Muscle layer of colon (tissue), 2 donors: ENCODE results near the gene CDC73.
A peak's percentile ranks its signal among the peaks of the same experiment; 100 is the strongest.

Experiments
- H3K27ac ChIP-seq: one replicate; pipeline ENCODE4 v1.7.0; 2013; ENCODE audit warnings: low read depth, mild to moderate bottlenecking, low read length, moderate library complexity
- H3K27me3 ChIP-seq, 2 donors: one replicate each; pipeline ENCODE4 v1.7.0; 2013; ENCODE audit warnings: low read length in 2 of 2, mild to moderate bottlenecking in 2 of 2; ENCODE audit not compliant: insufficient read depth in 2 of 2, control insufficient read depth in 1 of 2
- H3K36me3 ChIP-seq: one replicate; pipeline ENCODE4 v1.7.0; 2013; ENCODE audit warnings: mild to moderate bottlenecking, low read length; ENCODE audit not compliant: insufficient read depth
- H3K4me1 ChIP-seq: one replicate; pipeline ENCODE4 v1.7.0; 2013; ENCODE audit warnings: mild to moderate bottlenecking, low read length; ENCODE audit not compliant: insufficient read depth
- H3K4me3 ChIP-seq, 2 donors: one replicate each; pipeline ENCODE4 v1.7.0; 2013; ENCODE audit warnings: low read length in 2 of 2, low read depth in 1 of 2, mild to moderate bottlenecking in 1 of 2, moderate library complexity in 1 of 2
- H3K9ac ChIP-seq: one replicate; pipeline ENCODE4 v1.7.0; 2013; ENCODE audit warnings: low read length
- H3K9me3 ChIP-seq: one replicate; pipeline ENCODE4 v1.7.0; 2013; ENCODE audit warnings: mild to moderate bottlenecking, low read length
- donor health status: abdominal sarcoma.
- donor health status: Adenocarcinoma of cecum.

CDC73 gene

DNA sequence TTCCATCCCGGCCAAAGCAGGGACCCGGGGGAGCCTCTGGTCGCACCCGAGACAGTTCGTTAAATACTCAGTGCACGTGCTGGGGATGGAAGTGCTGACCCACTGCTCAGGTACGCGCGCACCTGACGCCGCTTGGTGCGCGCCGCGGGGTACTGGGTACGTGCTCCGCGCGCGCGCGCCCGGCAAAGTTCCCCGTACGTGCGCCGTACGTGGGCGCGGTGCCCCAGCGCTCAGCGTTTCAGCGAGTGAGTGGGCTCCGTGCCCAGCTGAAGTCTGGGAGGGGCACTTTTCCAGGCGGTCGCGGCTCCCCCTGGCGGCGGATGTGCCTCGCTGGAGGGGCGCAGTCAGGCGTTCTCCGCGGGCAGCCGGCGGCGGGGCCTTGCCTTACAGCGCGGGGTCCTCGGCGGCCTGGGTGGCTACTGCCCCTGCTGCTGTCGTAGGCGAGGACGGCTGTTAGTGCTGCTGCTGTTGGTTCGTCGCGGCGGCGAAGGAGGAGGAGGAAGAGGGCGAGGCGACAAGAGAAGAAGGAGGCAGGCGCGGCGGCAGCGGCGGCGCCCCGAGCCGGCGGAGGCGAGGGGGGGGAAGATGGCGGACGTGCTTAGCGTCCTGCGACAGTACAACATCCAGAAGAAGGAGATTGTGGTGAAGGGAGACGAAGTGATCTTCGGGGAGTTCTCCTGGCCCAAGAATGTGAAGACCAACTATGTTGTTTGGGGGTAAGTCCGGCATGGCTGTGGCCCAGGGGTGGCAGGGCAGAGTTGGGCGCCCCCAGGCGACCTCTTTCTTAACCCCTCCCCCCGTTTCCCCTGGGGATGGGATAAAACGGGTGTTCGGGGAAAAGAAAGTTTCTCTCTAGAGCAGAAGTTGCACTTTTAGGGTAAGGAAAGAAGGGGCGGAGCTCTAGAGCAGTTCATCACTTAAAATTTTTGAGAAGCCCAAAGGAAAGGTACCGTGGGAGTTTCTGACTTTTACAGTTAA is at the start of gene CDC73:
Gene CDC73 (plus strand): TSS at position 416 of the 978 bp plus-strand sequence. CDS start 170 bp downstream, at position 586.
- Histone ChIP-seq H3K4me1 (peaks cover 27% of the 10 kb centered on the region), H3K9me3 (no peaks in the 10 kb centered on the region), H3K4me3 (peak within 1 kb of the TSS; percentile 70 to 99), H3K9ac (peak within 1 kb of the TSS; percentile 98), H3K27me3 (no peaks in the 10 kb centered on the region), H3K27ac (peak within 1 kb of the TSS; percentile 98), H3K36me3 (no peaks in the 10 kb centered on the region)

DNA sequence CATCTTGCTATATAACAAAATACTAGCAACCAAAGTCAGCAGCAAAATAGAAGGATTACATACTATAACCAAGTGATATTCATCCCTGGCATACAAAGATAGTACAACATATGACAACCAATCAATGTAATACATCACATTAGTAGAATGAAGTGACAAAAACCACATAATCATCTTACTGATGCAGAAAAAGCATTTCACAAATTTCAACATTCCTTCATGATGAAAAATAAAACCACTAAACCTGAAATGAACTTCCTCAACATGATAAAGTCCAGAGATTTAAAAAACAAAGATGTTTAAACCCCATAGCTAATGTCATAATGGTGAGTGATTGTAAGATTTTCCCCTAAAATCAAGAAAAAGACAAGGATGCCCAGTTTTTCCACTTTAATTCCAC is 43.8 kb upstream of the CDC73 start:
- no peak overlapping the region for H3K4me3 ChIP-seq
- no peaks in the 10 kb centered on the region for H3K4me1 ChIP-seq
- no peaks in the 10 kb centered on the region for H3K9me3 ChIP-seq
- no peak overlapping the region for H3K27ac ChIP-seq
- no peaks in the 10 kb centered on the region for H3K27me3 ChIP-seq
- H3K9ac ChIP-seq = no peak overlapping the region
- peaks cover 34% of the 10 kb centered on the region for H3K36me3 ChIP-seq

DNA sequence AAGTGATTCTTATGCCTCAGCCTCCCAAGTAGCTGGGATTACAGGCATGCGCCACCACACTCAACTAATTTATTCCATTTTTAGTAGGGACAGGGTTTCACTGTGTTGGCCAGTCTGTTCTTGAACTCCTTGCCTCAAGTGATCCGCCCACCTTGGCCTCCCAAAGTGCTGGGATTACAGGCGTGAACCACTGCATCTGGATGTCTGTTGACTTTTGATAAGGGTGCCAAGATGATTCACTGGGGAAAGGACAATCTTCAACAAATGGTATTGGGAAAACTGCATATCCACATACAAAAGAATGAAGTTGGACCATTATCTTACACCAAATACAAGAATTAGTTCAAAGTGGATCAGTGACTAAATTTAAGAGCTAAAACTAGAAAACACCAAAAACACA is 42.6 kb upstream of the CDC73 start:
- H3K4me1 ChIP-seq = no peaks in the 10 kb centered on the region
- peaks cover 46% of the 10 kb centered on the region for H3K36me3 ChIP-seq

DNA sequence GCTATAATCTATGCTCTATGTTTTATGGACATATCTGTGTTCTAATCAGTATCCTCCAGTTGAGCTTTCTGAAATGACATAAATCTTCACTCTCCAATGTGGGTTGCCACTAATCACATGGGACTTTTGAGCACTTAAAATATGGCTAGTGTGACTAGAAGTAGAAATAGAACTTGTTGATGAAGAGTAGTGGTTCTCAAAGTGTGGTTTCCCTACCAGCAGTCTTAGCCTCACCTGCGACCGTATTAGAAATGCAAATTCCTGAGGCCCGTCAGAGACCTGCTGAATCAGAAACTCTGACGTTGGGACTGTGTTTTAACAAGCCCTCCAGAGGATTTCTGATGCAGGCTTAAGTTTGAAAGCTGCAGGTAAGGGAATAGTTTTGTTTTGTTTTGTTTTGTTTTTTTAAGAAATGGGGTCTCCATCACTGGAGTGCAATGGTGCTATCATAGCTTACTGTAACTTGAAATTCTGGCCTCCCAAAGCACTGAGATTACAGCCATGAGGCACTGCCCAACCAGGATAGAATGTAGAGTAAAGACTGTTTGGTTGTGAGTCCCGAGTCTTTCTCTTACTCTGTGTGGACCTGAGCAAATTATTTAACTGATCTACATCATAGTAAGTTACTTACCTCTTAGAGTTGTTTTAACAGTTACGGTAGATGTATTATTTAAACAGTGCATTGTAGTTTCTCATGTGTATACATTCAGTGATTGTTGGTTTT is 38.3 kb upstream of the CDC73 start:
- Histone ChIP-seq H3K4me1 (no peaks in the 10 kb centered on the region), H3K27ac (no peak overlapping the region), H3K27me3 (no peaks in the 10 kb centered on the region), H3K36me3 (peaks cover 43% of the 10 kb centered on the region), H3K4me3 (no peak overlapping the region), H3K9me3 (no peaks in the 10 kb centered on the region), H3K9ac (no peak overlapping the region)

More for the DNA sequence above, 42.6 kb upstream of the CDC73 start:
- Histone ChIP-seq H3K27me3 (no peaks in the 10 kb centered on the region), H3K9ac (no peak overlapping the region), H3K9me3 (no peaks in the 10 kb centered on the region), H3K4me3 (no peak overlapping the region), H3K27ac (no peak overlapping the region)

DNA sequence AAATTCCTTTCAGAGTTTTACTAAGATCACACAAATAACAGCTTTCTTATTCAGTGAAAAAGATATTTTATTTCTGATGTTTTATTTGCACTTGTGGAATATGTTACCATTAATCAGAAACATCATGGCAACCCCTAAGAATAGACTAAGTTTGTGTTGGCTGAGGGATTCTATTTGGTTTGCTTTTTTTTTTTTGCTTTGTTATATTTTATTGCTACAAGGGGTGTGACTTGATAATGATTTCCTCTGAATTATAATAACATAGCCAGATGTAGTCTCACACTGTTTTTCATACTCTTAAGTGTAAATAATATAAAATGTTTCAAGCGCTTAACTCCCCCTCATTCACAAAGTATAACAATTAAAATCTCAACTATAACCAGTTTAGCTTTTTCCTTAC is 36.6 kb upstream of the CDC73 start:
- no peaks in the 10 kb centered on the region for H3K4me1 ChIP-seq
- no peaks in the 10 kb centered on the region for H3K27me3 ChIP-seq
- no peaks in the 10 kb centered on the region for H3K9me3 ChIP-seq
- H3K27ac ChIP-seq = no peak overlapping the region
- H3K4me3 ChIP-seq = no peak overlapping the region
- H3K9ac ChIP-seq = no peak overlapping the region
- peaks cover 36% of the 10 kb centered on the region for H3K36me3 ChIP-seq

DNA sequence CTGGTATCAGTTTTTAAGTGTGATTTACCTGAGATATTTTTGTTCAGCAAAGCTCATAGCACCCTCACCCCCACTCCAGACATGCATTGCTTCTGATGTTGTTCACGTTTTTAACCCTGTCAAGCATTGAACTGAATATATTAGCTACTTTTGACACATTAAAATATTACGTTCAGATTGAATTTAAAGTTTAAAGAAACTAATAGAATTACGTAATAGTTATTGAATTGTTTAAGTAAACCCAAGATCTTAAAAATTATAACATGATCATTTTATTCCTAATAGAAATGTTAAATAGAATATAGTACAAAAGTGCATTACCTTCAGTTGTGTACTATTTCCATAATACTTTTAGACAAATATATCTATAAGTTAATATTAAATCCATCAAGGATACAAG is 35.5 kb upstream of the CDC73 start:
- Histone ChIP-seq H3K36me3 (peaks cover 36% of the 10 kb centered on the region), H3K9ac (no peak overlapping the region), H3K4me3 (no peak overlapping the region), H3K27me3 (no peaks in the 10 kb centered on the region), H3K9me3 (no peaks in the 10 kb centered on the region), H3K4me1 (no peaks in the 10 kb centered on the region), H3K27ac (no peak overlapping the region)

DNA sequence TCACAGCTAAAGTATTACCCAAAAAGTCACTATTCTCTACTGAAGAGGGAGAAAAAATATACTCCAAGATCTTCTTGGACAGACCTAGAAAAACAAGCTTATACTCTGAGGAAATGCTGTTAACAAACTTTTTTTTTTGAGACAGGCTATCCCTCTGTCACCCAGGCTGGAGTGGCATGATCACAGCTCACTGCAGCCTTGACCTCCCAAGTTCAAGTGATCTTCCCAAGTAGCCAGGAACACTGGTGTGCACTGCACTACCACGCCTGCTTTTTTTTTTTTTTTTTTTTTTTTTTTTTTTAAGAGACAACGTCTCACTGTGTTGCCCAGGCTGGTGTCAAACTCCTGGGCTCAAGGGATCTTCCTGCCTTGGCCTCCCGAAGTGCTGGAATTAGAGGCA is 33.9 kb upstream of the CDC73 start:
- Histone ChIP-seq H3K4me3 (no peak overlapping the region), H3K4me1 (no peaks in the 10 kb centered on the region), H3K9ac (no peak overlapping the region), H3K27ac (no peak overlapping the region), H3K36me3 (peaks cover 25% of the 10 kb centered on the region), H3K9me3 (no peaks in the 10 kb centered on the region), H3K27me3 (no peaks in the 10 kb centered on the region)

DNA sequence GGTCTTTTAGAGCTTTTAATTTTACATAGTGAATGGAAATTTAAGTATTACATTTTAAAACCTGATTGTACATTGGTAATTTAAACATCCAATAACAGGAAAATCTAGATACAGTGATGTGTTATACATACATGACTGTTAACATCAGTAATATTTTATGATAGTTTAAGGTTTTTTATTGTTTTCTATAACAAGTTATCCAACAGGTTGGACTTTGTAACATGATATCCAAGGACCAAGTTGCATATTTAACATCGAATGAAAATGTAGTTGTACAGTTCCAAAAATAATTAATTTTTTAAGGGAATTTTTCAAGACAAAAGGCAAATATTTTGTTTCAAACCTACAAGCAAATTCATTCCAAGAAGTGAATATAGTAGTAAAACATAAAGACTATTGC is 31.0 kb upstream of the CDC73 start:
- Histone ChIP-seq H3K36me3 (peaks cover 15% of the 10 kb centered on the region), H3K27ac (no peak overlapping the region)

DNA sequence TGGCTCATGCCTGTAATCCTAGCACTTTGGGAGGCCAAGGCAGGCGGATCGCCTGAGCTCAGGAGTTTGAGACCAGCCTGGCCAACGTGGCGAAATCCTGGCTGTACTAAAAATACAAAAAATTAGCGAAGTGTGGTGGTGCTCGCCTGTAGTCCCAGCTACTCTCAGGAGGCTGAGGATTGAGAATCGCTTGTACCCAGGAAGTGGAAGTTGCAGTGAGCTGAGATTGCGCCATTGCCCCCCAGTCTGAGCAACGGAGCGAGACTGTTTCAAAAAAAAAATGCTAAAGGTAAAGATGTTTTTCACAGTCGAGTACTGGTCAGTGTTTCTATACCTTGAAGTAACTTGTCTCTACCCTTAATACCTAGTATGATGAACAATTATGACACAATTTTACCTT is 27.7 kb upstream of the CDC73 start:
- H3K9me3 ChIP-seq = no peaks in the 10 kb centered on the region
- H3K27me3 ChIP-seq = no peaks in the 10 kb centered on the region
- H3K9ac ChIP-seq = no peak overlapping the region
- no peak overlapping the region for H3K27ac ChIP-seq
- peaks cover 39% of the 10 kb centered on the region for H3K36me3 ChIP-seq
- no peaks in the 10 kb centered on the region for H3K4me1 ChIP-seq
- no peak overlapping the region for H3K4me3 ChIP-seq

More for the DNA sequence above, 31.0 kb upstream of the CDC73 start:
- Histone ChIP-seq H3K9ac (no peak overlapping the region), H3K27me3 (no peaks in the 10 kb centered on the region), H3K4me1 (no peaks in the 10 kb centered on the region), H3K4me3 (no peak overlapping the region), H3K9me3 (no peaks in the 10 kb centered on the region)

DNA sequence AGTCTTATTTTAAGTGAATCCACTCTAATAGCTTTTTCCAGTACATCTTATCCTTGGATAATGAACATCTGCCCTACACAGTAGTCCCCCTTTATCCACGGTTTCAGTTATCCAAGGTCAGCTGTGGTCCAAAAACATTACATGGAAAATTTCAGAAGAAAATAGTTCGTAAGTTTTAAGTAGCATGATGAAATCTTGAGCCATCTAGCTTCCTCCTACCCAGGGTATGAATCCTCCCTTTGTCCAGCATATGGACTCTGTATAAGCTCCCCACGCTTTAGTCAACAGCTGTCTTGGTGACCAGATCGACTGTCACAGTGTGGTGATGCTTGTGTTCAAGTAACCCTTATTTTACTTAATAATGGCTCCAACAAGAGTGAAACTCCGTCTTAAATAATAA is 19.2 kb upstream of the CDC73 start:
- Histone ChIP-seq H3K36me3 (peaks cover 25% of the 10 kb centered on the region), H3K27me3 (no peaks in the 10 kb centered on the region), H3K4me3 (no peak overlapping the region), H3K27ac (no peak overlapping the region), H3K9ac (no peak overlapping the region), H3K9me3 (no peaks in the 10 kb centered on the region), H3K4me1 (peaks cover 18% of the 10 kb centered on the region)

DNA sequence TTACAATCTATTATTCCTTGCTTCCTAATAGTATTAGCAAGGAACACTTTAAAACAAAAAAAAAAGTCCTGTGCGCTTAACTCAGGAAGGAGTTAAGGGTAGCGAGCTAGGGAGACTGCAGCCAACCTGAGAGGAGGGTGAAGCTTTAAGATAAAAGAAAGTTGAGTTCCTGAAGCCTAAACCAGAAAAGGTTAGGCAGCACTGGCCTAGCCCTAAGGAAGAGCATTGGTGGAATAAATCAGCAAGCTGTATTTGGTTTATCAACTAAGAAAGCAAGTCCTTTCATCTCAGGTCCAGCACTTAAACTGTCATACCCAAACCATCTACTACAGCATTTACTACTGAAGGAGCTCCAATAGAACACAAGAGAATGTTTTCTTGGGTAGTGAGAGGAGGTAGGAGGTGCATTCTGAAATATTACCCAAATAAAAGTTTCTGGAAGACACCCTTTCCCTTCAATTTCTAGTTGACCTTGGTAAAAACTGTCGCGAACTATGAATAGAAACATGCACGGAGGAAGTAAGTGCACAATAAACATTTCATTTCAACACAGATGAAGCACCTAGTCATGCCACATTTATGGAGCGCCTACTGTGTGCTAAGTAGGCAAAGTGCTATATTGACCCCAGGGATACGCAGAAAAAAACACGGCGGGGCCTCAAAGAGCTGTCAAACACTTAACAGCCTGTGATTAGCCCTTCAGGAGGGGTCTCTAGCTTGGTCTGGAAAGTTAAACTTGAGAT is 17.9 kb upstream of the CDC73 start:
- Histone ChIP-seq H3K9ac (peak overlapping the region; percentile 68), H3K9me3 (no peaks in the 10 kb centered on the region), H3K27me3 (no peaks in the 10 kb centered on the region), H3K4me3 (peak overlapping the region; percentile 70 to 92), H3K4me1 (peaks cover 18% of the 10 kb centered on the region), H3K36me3 (peaks cover 16% of the 10 kb centered on the region), H3K27ac (peak overlapping the region; percentile 84)
